GM12878 (cell line): Measurements from ENCODE around the gene MAP7. TPM values are rescaled to one million over a fixed set of nuclear protein-coding genes. Genes with fewer than 3 reads are reported as not detected.

Source experiments
- JUND ChIP-seq: IDR thresholded peaks from 2 replicates; pipeline ENCODE4 v1.6.1; 2012; ENCODE audit warnings: low read depth, mild to moderate bottlenecking, low read length, improper control_type of control experiment, moderate library complexity
- MYC ChIP-seq: IDR thresholded peaks from 2 replicates; pipeline ENCODE4 v1.6.1; 2011; ENCODE audit warnings: mild to moderate bottlenecking, low read length, moderate library complexity, inconsistent platforms; ENCODE audit not compliant: insufficient read depth, insufficient replicate concordance, insufficient read length, severe bottlenecking
- NKRF ChIP-seq: fragments of 450-650 bp; conservative IDR thresholded peaks from 2 replicates; pipeline ENCODE4 v1.6.1; 2017; ENCODE audit warnings: mild to moderate bottlenecking, moderate library complexity
- POLR2AphosphoS2 ChIP-seq: IDR thresholded peaks from 2 replicates; pipeline ENCODE4 v1.6.1; 2011; ENCODE audit warnings: low read depth, mild to moderate bottlenecking, low read length, improper control_type of control experiment, moderate library complexity
- POLR2AphosphoS5 ChIP-seq: IDR thresholded peaks from 2 replicates; pipeline ENCODE4 v1.6.1; 2011; ENCODE audit warnings: mild to moderate bottlenecking, low read length, inconsistent platforms
- SMAD1 ChIP-seq: fragments of 450-650 bp; IDR thresholded peaks from 2 replicates; pipeline ENCODE4 v1.6.1; 2018; ENCODE audit warnings: mild to moderate bottlenecking, low read depth; ENCODE audit not compliant: partially characterized antibody
- ZNF687 ChIP-seq: fragments of 450-650 bp; IDR thresholded peaks from 2 replicates; pipeline ENCODE4 v1.6.1; 2017; ENCODE audit warnings: mild to moderate bottlenecking, moderate library complexity
- polyA plus RNA-seq, 11 experiments: library from polyadenylated mRNA; depleted of rRNA in 4 of 11; unstranded in 6 of 11; stranded (reverse) in 5 of 11; fragments of >200 nt; fragmentation: Nextera tagmentation in 4 of 11; fragmentation: Illumina TruSeq in 1 of 11; extraction: Ambion mirVana in 4 of 11; extraction: Trizol in 1 of 11; gene quantifications; 1 replicate in 1 of 11; 2 replicates in 10 of 11; pipeline versions ENCODE4 v1.2.1 to v1.2.3, GENCODE V29; 2011 to 2016; ENCODE audit warnings: inconsistent platforms in 2 of 11, missing spikeins in 2 of 11, low read depth in 1 of 11
- total RNA-seq, 4 experiments: library from RNA; depleted of rRNA in 3 of 4; stranded (reverse); fragments of >200 nt in 3 of 4; fragmentation: Illumina TruSeq in 1 of 4; extraction: Trizol in 1 of 4; gene quantifications; 2 replicates each; pipeline versions ENCODE4 v1.2.1 to v1.2.3, GENCODE V29; 2013 to 2021
- TF ChIP-seq, protein P1 (sequence below): IDR thresholded peaks from 2 replicates; pipeline ENCODE4 v1.6.1; 2011; ENCODE audit warnings: borderline replicate concordance, low read depth, mild to moderate bottlenecking, moderate library complexity, mixed read lengths, low read length; ENCODE audit not compliant: insufficient read depth; ENCODE audit errors: extremely low read length
- TF ChIP-seq, protein P2 (sequence below): fragments of 450-650 bp; IDR thresholded peaks from 2 replicates; pipeline ENCODE4 v1.6.1; 2018; ENCODE audit warnings: mild to moderate bottlenecking, low read depth, moderate library complexity; ENCODE audit not compliant: partially characterized antibody
- TF ChIP-seq, protein P3 (sequence below): fragments of 450-650 bp; IDR thresholded peaks from 2 replicates; pipeline ENCODE4 v1.6.1; 2016; ENCODE audit warnings: mild to moderate bottlenecking, moderate library complexity, borderline replicate concordance

MAP7 gene
- total and polyA plus RNA-seq, 10 of the 15 experiments (the other 5 are each of a cell fraction or from before 2014, with no cell fraction given) = 0.04 to 0.17 (median 0.08) TPM; not detected in 2

DNA sequence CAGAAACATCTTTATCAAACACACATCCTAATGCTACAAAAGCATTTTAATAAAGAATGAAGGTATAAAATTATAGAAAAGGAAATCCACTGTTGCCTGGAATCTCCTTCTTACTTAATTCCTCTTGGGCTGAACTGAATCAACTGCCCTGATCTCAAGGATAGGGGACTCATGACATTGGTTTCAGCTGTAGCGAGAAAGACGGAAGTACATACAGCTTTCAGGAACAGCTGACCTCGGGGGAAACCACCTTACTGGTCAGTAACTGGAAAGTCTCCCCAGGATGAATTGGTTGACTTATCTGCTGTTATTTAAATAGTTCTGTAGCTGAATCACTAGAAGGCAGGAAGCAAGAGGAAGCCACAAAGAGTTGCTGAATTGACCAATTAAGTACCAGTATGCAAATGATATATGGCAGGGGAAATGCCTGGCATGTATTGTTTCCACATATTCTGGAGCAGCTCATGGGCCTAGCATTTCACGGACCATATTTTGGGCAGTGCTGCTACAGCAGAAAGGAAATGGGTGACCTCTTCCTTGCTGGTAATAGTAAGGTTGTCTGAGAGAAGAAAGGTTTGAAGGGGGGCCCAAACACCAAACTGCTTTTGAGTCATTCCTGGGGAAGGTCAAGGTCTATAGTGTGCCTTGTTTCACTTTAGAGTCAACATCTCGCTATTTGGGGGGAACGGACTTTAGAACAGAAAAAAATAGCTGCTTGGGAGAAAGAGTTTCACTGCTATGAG, 43.7 kb upstream of the MAP7 start (continued):
- TF ChIP-seq, protein P1, sequence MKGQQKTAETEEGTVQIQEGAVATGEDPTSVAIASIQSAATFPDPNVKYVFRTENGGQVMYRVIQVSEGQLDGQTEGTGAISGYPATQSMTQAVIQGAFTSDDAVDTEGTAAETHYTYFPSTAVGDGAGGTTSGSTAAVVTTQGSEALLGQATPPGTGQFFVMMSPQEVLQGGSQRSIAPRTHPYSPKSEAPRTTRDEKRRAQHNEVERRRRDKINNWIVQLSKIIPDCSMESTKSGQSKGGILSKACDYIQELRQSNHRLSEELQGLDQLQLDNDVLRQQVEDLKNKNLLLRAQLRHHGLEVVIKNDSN = peak; percentile 3
- no peak for TF ChIP-seq JUND
- no peak for TF ChIP-seq SMAD1
- TF ChIP-seq, protein P2, sequence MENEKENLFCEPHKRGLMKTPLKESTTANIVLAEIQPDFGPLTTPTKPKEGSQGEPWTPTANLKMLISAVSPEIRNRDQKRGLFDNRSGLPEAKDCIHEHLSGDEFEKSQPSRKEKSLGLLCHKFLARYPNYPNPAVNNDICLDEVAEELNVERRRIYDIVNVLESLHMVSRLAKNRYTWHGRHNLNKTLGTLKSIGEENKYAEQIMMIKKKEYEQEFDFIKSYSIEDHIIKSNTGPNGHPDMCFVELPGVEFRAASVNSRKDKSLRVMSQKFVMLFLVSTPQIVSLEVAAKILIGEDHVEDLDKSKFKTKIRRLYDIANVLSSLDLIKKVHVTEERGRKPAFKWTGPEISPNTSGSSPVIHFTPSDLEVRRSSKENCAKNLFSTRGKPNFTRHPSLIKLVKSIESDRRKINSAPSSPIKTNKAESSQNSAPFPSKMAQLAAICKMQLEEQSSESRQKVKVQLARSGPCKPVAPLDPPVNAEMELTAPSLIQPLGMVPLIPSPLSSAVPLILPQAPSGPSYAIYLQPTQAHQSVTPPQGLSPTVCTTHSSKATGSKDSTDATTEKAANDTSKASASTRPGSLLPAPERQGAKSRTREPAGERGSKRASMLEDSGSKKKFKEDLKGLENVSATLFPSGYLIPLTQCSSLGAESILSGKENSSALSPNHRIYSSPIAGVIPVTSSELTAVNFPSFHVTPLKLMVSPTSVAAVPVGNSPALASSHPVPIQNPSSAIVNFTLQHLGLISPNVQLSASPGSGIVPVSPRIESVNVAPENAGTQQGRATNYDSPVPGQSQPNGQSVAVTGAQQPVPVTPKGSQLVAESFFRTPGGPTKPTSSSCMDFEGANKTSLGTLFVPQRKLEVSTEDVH = no peak
- TF ChIP-seq, protein P3, sequence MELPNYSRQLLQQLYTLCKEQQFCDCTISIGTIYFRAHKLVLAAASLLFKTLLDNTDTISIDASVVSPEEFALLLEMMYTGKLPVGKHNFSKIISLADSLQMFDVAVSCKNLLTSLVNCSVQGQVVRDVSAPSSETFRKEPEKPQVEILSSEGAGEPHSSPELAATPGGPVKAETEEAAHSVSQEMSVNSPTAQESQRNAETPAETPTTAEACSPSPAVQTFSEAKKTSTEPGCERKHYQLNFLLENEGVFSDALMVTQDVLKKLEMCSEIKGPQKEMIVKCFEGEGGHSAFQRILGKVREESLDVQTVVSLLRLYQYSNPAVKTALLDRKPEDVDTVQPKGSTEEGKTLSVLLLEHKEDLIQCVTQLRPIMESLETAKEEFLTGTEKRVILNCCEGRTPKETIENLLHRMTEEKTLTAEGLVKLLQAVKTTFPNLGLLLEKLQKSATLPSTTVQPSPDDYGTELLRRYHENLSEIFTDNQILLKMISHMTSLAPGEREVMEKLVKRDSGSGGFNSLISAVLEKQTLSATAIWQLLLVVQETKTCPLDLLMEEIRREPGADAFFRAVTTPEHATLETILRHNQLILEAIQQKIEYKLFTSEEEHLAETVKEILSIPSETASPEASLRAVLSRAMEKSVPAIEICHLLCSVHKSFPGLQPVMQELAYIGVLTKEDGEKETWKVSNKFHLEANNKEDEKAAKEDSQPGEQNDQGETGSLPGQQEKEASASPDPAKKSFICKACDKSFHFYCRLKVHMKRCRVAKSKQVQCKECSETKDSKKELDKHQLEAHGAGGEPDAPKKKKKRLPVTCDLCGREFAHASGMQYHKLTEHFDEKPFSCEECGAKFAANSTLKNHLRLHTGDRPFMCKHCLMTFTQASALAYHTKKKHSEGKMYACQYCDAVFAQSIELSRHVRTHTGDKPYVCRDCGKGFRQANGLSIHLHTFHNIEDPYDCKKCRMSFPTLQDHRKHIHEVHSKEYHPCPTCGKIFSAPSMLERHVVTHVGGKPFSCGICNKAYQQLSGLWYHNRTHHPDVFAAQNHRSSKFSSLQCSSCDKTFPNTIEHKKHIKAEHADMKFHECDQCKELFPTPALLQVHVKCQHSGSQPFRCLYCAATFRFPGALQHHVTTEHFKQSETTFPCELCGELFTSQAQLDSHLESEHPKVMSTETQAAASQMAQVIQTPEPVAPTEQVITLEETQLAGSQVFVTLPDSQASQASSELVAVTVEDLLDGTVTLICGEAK = no peak
- TF ChIP-seq ZNF687 = no peak; the same call in 1 of the 2 replicates
- TF ChIP-seq NKRF = no peak
- TF ChIP-seq POLR2AphosphoS5 = peak; percentile 66; the same call in 1 of the 2 replicates
- no peak for TF ChIP-seq POLR2AphosphoS2
- no peak for TF ChIP-seq MYC
